Medulla oblongata (tissue), 1 donor: Measurements from ENCODE around the gene SBNO2.

Experiments
- DNase-seq: peaks from one replicate; pipeline ENCODE4 v3.0.0-alpha.2; 2015; ENCODE audit errors: extremely low spot score

Gene SBNO2

GRCh38 chr19:1105873-1106840 is 67.9 kb downstream of the SBNO2 start:
- DNase-seq, result no peak

- DNase-seq, result no peak
These were observed 68.8 kb downstream of the SBNO2 start for GRCh38 chr19:1105008-1105872.

- DNase-seq, result peak; percentile 81
These were observed 69.6 kb downstream of the SBNO2 start for GRCh38 chr19:1104311-1105007.

GRCh38 chr19:1103708-1104310 is 70.3 kb downstream of the SBNO2 start, which contains the start of gene GPX4:
Gene GPX4, plus strand, starts transcription at chr19:1103994. Its CDS starts 50 bp downstream, at chr19:1104044.
- peak; percentile 100 for DNase-seq

GRCh38 chr19:1103132-1103707 is 70.8 kb downstream of the SBNO2 start:
- no peak for DNase-seq

- peak; percentile 38 for DNase-seq
These were observed 71.5 kb downstream of the SBNO2 start for GRCh38 chr19:1102407-1103131.

GRCh38 chr19:1101337-1101698 is 72.8 kb downstream of the SBNO2 start:
- no peak for DNase-seq

- DNase-seq, result no peak
These were observed 75.7 kb downstream of the SBNO2 start for GRCh38 chr19:1098177-1099051.

GRCh38 chr19:1097810-1098176 is 76.3 kb downstream of the SBNO2 start:
- no peak for DNase-seq

GRCh38 chr19:1094978-1095701 is 78.9 kb downstream of the SBNO2 start, which contains the start of gene POLR2E:
Gene POLR2E, minus strand, starts transcription at chr19:1095375. Its CDS starts 60 bp downstream, at chr19:1095315.
- DNase-seq, result peak; percentile 99

GRCh38 chr19:1094655-1094977 is 79.5 kb downstream of the SBNO2 start:
- no peak for DNase-seq

- no peak for DNase-seq
These were observed 80.1 kb downstream of the SBNO2 start for GRCh38 chr19:1093811-1094553.

- DNase-seq, result no peak
These were observed 80.7 kb downstream of the SBNO2 start for GRCh38 chr19:1093330-1093729.

- no peak for DNase-seq
These were observed 82.4 kb downstream of the SBNO2 start for GRCh38 chr19:1091544-1092175.

- DNase-seq, result no peak
These were observed 83.1 kb downstream of the SBNO2 start for GRCh38 chr19:1090731-1091543.

GRCh38 chr19:1089891-1090290 is 84.2 kb downstream of the SBNO2 start:
- DNase-seq, result no peak
